Endothelial cell of umbilical vein (primary cell): ENCODE measurements around the gene PLCD4. TPM values are rescaled to one million over a fixed set of nuclear protein-coding genes. Genes with fewer than 3 reads are reported as not detected.

Experiments used
- BruUV-seq: library from RNA; stranded (reverse); fragments of 400-500 nt; replicated peaks from 2 replicates; lab custom pipeline; 2021; lab: Mats Ljungman, UMichigan
- CTCF ChIA-PET: fragments of 300-600, 350-600 bp; sonication (Branson Sonifier 250); formaldehyde crosslinking; loops from one replicate; lab custom pipeline; 2021; ENCODE audit warnings: antibody characterized with exemption, inconsistent platforms; lab: Charles Lee
- POLR2A ChIA-PET: fragments of 300-600, 350-600 bp; sonication (Branson Sonifier 250); formaldehyde crosslinking; loops from one replicate; lab custom pipeline; 2021; ENCODE audit warnings: antibody characterized with exemption, inconsistent platforms; lab: Charles Lee
- DNase-seq: peaks from one replicate; pipeline ENCODE4 v3.0.0-alpha.2; 2011; ENCODE audit warnings: low read depth, low spot score
- FAIRE-seq: peaks from 2 replicates; lab custom pipeline; 2011; peaks lifted over from hg19 to GRCh38; lab: Jason Lieb, UNC
- H2AFZ ChIP-seq: 2 replicates; pipeline ENCODE4 v1.6.0; 2012; ENCODE audit warnings: low read depth, low read length, control low read depth, inconsistent platforms
- H3K27ac ChIP-seq: 2 replicates; pipeline ENCODE4 v1.5.1; 2011; ENCODE audit warnings: low read depth, mild to moderate bottlenecking, control low read depth, low read length, moderate library complexity; ENCODE audit not compliant: insufficient read depth
- H3K27me3 ChIP-seq, 2 experiments: 2 replicates each; pipeline versions ENCODE4 v1.6.0 to v1.6.1; 2011; ENCODE audit warnings: low read length in 2 of 2, mixed read lengths in 1 of 2; ENCODE audit not compliant: control insufficient read depth in 2 of 2, insufficient read depth in 2 of 2
- H3K36me3 ChIP-seq, 2 experiments: 2 replicates in 1 of 2; 3 replicates in 1 of 2; pipeline ENCODE4 v1.5.1; 2011; ENCODE audit warnings: low read length in 2 of 2, mild to moderate bottlenecking in 1 of 2, moderate library complexity in 1 of 2; ENCODE audit not compliant: control insufficient read depth in 2 of 2, insufficient read depth in 2 of 2; ENCODE audit errors: extremely low read depth in 1 of 2
- H3K4me1 ChIP-seq: 3 replicates; pipeline ENCODE4 v1.5.1; 2011; ENCODE audit warnings: mild to moderate bottlenecking, low read length; ENCODE audit not compliant: control insufficient read depth, insufficient read depth; ENCODE audit errors: extremely low read depth
- H3K4me2 ChIP-seq: 2 replicates; pipeline ENCODE4 v1.6.1; 2011; ENCODE audit warnings: low read length, control low read depth, mixed read lengths; ENCODE audit not compliant: insufficient read depth
- H3K4me3 ChIP-seq, 3 experiments: fragments of 200-600 bp in 1 of 3; sonication (generic), shearing (Covaris generic) in 1 of 3; replicated peaks in 1 of 3; 2 replicates each; pipeline ENCODE4 v1.5.1; 2011 to 2016; ENCODE audit warnings: control low read depth in 3 of 3, low read length in 3 of 3, mild to moderate bottlenecking in 2 of 3, inconsistent platforms in 1 of 3, low read depth in 1 of 3, moderate library complexity in 1 of 3; ENCODE audit not compliant: insufficient read depth in 1 of 3
- H3K79me2 ChIP-seq: 2 replicates; pipeline ENCODE4 v1.6.0; 2012; ENCODE audit warnings: low read length, inconsistent platforms; ENCODE audit not compliant: control insufficient read depth, insufficient read depth
- H3K9ac ChIP-seq: replicated peaks from 2 replicates; pipeline ENCODE3; 2011; ENCODE audit warnings: low read length, control low read depth; ENCODE audit not compliant: insufficient read depth; ENCODE audit errors: extremely low read depth
- H3K9me1 ChIP-seq: replicated peaks from 3 replicates; pipeline ENCODE4 v1.6.0; 2011; ENCODE audit warnings: mild to moderate bottlenecking, low read length; ENCODE audit not compliant: control insufficient read depth, insufficient read depth; ENCODE audit errors: extremely low read depth
- H3K9me3 ChIP-seq: replicated peaks from 2 replicates; pipeline ENCODE4 v1.5.1; 2012; ENCODE audit warnings: low read length, inconsistent platforms; ENCODE audit not compliant: control insufficient read depth, insufficient read depth
- H4K20me1 ChIP-seq: replicated peaks from 2 replicates; pipeline ENCODE3; 2011; ENCODE audit warnings: mild to moderate bottlenecking, low read length; ENCODE audit not compliant: control insufficient read depth, insufficient read depth; ENCODE audit errors: extremely low read depth
- CTCF ChIP-seq, 2 donors: IDR thresholded peaks; 1 replicate in 1 of 2; 2 replicates in 1 of 2; pipeline ENCODE4 v1.5.1; 2011; ENCODE audit warnings: low read length in 2 of 2, mild to moderate bottlenecking in 2 of 2, moderate library complexity in 2 of 2, control low read depth in 1 of 2, inconsistent platforms in 1 of 2, low read depth in 1 of 2; ENCODE audit not compliant: insufficient read depth in 1 of 2; ENCODE audit errors: extremely low read depth in 1 of 2
- EZH2 ChIP-seq: IDR thresholded peaks from 2 replicates; pipeline ENCODE4 v1.6.1; 2012; ENCODE audit warnings: borderline replicate concordance, low read depth, mild to moderate bottlenecking, moderate library complexity, low read length, inconsistent platforms; ENCODE audit not compliant: severe bottlenecking
- FOS ChIP-seq: IDR thresholded peaks from 2 replicates; pipeline ENCODE4 v1.6.1; 2011; ENCODE audit warnings: mild to moderate bottlenecking, low read length, moderate library complexity, borderline replicate concordance; ENCODE audit not compliant: insufficient read depth
- GATA2 ChIP-seq: IDR thresholded peaks from 2 replicates; pipeline ENCODE4 v1.7.0; 2011; ENCODE audit warnings: low read depth, mild to moderate bottlenecking, moderate library complexity, mixed read lengths, low read length; ENCODE audit not compliant: insufficient read length, insufficient read depth
- JUN ChIP-seq: IDR thresholded peaks from 2 replicates; pipeline ENCODE4 v1.6.1; 2011; ENCODE audit warnings: borderline replicate concordance, low read depth; ENCODE audit not compliant: insufficient read length, insufficient read depth
- MAX ChIP-seq: IDR thresholded peaks from 2 replicates; pipeline ENCODE4 v1.6.1; 2011; ENCODE audit not compliant: insufficient read depth, insufficient read length
- MYC ChIP-seq: IDR thresholded peaks from one replicate; pipeline ENCODE4 v1.6.1; 2011; ENCODE audit warnings: mild to moderate bottlenecking, low read depth, low read length
- POLR2A ChIP-seq: IDR thresholded peaks from 2 replicates; pipeline ENCODE4 v1.6.1; 2012; ENCODE audit warnings: low read depth, mild to moderate bottlenecking, control low read depth, low read length
- POLR2AphosphoS5 ChIP-seq: IDR thresholded peaks from 2 replicates; pipeline ENCODE4 v1.6.1; 2012; ENCODE audit warnings: low read depth, mild to moderate bottlenecking, control low read depth, low read length, moderate library complexity; ENCODE audit not compliant: insufficient read depth
- dilution Hi-C: fragments of 300-500 bp; cut with MboI; formaldehyde crosslinking; loops from one replicate; pipeline ENCODE4 v1.15.0; 2019; ENCODE audit warnings: low sequenced_read_pairs; ENCODE audit not compliant: extremely low pct_ligation_motif_present
- intact Hi-C: fragments of 100-400 bp; cut with micrococcal nuclease; formaldehyde crosslinking; loops from one replicate; pipeline ENCODE4 v1.10.0; 2022
- polyA plus RNA-seq, 4 experiments: library from polyadenylated mRNA; depleted of rRNA in 3 of 4; stranded (reverse) in 3 of 4; unstranded in 1 of 4; fragments of >200 nt; gene quantifications; 2 replicates each; pipeline versions ENCODE4 v1.2.1 to v1.2.3, GENCODE V29; 2011 to 2012; ENCODE audit warnings: missing spikeins in 1 of 4
- total RNA-seq: library from RNA; stranded (reverse); gene quantifications from 2 replicates; pipeline ENCODE4 v1.2.3, GENCODE V29; 2021

PLCD4 gene
- total and polyA plus RNA-seq, 2 donors (not counting 3 experiments of a cell fraction or from before 2014, with no cell fraction given), result 2.2 to 3.1 TPM

GRCh38 chr2:218570850-218571249 lies 36.8 kb upstream of the PLCD4 start:
- TF ChIP-seq JUN (peak; percentile 4), MYC (no peak)
- no peaks in the 10 kb centered on the region for H3K9me1 ChIP-seq
- H3K27ac ChIP-seq, result peak overlapping the region; percentile 94
- peaks cover 81% of the 10 kb centered on the region for H3K79me2 ChIP-seq
- no TSS peak for BruUV-seq
- H3K9ac ChIP-seq, result peak overlapping the region; percentile 91
- intact Hi-C loops, result no loop called here
- H4K20me1 ChIP-seq, result no peaks in the 10 kb centered on the region
- CTCF ChIA-PET, result interaction anchor here (0.8 to 1.7 kb wide), 4 partner anchors 12 to 89 kb away, joined by 3 to 6 read pairs (median 3); partner anchors contain the start of genes BCS1L and ZNF142
- no peak overlapping the region for H2AFZ ChIP-seq
- peak overlapping the region in 2 of 3 experiments; percentile 1 to 80 for H3K4me3 ChIP-seq
- peak overlapping the region; percentile 85 for H3K4me2 ChIP-seq
- DNase-seq (peak; percentile 53), FAIRE-seq (peak; percentile 4)
- POLR2A ChIA-PET, result no interaction called here
- no peaks in the 10 kb centered on the region for H3K9me3 ChIP-seq
- H3K4me1 ChIP-seq, result peaks cover 17% of the 10 kb centered on the region
- H3K36me3 ChIP-seq, result peaks cover 0 to 3% of the 10 kb centered on the region in 2 experiments
- no peaks in the 10 kb centered on the region for H3K27me3 ChIP-seq
- dilution Hi-C loops, result no loop called here

GRCh38 chr2:218576854-218577253 lies 30.8 kb upstream of the PLCD4 start:
- ChIA-PET POLR2A (no interaction called here), CTCF (interaction anchor here (2.0 kb wide), 1 partner anchor 71 kb away, joined by 7 read pairs; no protein-coding TSS in a partner anchor)
- H3K27me3 ChIP-seq, result no peaks in the 10 kb centered on the region
- H2AFZ ChIP-seq, result no peak overlapping the region
- DNase-seq (no peak), FAIRE-seq (no peak)
- H3K36me3 ChIP-seq, result peaks cover 0 to 3% of the 10 kb centered on the region in 2 experiments
- peaks cover 2% of the 10 kb centered on the region for H3K9me1 ChIP-seq
- dilution Hi-C loops, result no loop called here
- no peak overlapping the region for H3K4me2 ChIP-seq
- intact Hi-C loops, result no loop called here
- no TSS peak for BruUV-seq
- H3K4me3 ChIP-seq, result no peak overlapping the region
- H3K27ac ChIP-seq, result no peak overlapping the region
- TF ChIP-seq GATA2, result no peak
- no peak for TF ChIP-seq POLR2AphosphoS5
- no peak for TF ChIP-seq MYC
- TF ChIP-seq FOS, result no peak
- TF ChIP-seq CTCF (IDR thresholded peaks at IDR 0.05; ENCODE audit: extremely low read depth in 1 of 2, insufficient read depth in 1 of 2, low read depth in 1 of 2, low read length in 2 of 2), result no peak
- TF ChIP-seq JUN, result no peak
- TF ChIP-seq EZH2, result no peak
- TF ChIP-seq MAX, result no peak
- no peak for TF ChIP-seq POLR2A
- peaks cover 72% of the 10 kb centered on the region for H3K79me2 ChIP-seq
- H4K20me1 ChIP-seq, result peaks cover 2% of the 10 kb centered on the region
- H3K9me3 ChIP-seq, result no peaks in the 10 kb centered on the region
- H3K9ac ChIP-seq, result no peak overlapping the region
- peaks cover 2% of the 10 kb centered on the region for H3K4me1 ChIP-seq
